GM19467 (cell line): ENCODE measurements around the gene TLK2.
"Not testable (repeated sequence)": the region's sequence is repeated elsewhere in the genome, so short reads cannot be mapped to it uniquely, and the experiment has no call there.

Experiments
- ATAC-seq: cut with Tn5 transposase; IDR thresholded peaks from one replicate; pipeline ENCODE4 v1.9.1; 2021; ENCODE audit warnings: mild to moderate bottlenecking, moderate library complexity; ENCODE audit not compliant: unreplicated experiment

TLK2 gene

DNA sequence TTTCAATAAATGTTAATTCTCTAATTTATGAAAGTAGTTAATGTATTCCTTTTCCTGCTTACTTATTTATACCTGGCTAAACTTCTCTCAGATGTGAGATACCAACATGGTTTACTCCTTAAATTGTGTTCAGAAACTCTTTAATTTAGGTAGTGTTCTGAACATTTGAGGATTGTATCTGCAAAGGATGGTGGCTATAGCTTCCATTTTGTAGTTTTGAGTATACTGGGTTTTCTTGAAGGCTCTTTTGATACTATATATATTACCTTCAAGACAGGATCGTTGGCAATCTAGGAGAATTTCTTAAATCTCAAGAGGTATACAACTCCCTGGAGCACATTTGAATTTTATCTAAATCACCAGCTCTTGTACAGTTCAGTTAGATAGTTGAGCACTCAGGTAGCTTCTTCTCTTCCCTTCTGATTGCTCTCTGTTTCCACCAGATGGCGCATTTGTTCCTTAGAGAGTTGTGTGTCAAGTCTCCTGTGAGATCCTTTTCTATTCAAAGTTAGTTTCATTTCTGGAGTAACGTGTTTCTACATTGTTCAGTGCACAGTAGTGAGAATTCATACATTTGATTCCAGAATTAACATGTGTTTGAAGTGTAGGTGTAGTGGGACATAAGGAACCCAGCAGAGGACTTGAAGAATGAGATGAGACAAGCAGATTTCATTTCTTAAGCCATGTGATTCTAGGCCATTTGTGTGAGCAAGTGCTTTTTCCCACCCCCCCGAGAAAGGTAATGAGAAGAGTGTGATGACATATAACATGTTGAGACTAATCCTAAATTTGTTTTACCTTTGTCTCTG lies 74.4 kb downstream of the TLK2 start:
- ATAC-seq: not testable (repeated sequence)

DNA sequence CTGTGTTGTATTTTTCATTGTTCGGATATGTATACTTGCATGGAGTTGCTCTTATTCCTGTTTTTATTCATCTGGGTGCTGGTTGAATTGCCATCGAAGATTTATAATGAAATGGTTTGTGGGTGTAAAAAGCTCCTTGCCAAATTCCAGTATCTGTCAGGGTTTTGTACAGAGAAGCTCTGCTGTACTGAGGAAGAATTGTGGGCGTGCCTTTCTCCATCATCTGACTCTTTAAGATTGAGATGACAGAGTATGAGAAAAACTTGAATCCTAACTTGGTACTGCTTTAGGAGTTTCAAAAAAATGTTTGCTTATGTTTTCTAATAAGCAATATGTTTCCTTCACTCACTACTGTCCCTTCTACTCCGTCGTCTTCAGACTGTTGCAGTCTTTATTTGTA lies 78.9 kb downstream of the TLK2 start:
- not testable (repeated sequence) for ATAC-seq

DNA sequence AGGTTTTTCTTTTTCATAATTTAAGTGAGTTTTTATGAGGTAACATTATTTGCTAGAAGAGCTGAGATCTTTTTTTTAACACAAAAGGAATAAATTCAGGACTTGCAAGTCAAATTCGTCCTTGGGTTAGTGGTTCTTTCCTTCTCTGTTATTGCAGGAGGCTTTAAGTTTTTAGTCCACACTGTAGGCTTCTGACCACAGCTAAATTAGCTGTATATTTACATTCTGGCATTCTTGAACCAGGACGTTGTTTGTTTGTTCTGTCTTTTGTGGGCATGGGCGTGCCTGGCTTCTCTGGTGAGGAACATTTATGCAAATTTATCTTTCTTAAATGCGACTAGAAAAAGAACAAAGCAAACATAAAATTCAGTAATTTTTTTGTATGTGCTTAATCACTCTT lies 80.3 kb downstream of the TLK2 start:
- ATAC-seq: not testable (repeated sequence)

DNA sequence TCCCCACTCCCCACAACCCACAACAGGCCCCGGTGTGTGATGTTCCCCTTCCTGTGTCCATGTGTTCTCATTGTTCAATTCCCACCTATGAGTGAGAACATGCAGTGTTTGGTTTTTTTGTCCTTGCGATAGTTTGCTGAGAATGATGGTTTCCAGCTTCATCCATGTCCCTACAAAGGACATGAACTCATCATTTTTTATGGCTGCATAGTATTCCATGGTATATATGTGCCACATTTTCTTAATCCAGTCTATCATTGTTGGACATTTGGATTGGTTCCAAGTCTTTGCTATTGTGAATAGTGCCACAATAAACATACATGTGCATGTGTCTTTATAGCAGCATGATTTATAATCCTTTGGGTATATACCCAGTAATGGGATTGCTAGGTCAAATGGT lies 82.3 kb downstream of the TLK2 start:
- ATAC-seq: not testable (repeated sequence)

DNA sequence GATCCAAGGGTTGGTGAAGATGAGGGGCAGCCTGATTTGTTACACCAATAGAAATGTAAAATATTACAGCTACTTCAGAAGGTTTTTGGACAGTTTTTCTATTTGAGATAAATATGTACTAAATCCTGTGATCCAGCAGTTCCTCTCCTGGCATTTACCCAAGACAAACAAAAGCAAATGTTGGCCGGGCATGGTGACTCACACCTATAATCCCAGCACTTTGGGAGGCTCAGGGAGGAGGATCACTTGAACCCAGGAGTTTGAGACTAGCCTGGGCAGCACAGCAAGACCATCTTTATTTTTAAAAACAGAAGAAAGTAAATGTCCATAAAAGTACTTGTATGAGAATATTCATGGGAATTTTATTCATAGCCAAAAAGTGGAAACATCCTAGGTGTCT lies 84.0 kb downstream of the TLK2 start:
- no peak for ATAC-seq

DNA sequence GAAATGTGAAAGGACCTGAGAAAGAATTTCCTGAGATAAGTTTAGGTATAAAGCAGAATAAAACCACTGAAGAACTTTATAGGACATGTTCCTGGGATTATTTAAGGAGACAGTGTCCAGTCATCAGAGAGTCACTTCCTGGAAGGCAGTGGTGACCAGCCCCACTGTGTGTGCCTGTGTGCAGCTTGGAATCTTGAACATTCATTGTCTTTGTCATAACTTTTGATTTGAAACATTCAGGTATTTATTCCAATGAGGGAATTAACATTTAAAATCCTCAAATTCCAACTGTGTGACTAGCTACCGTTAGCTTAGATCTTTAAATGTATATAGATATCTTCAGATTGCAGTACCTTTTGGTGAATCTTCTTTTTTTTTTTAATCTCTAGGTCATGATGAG lies 87.2 kb downstream of the TLK2 start:
- no peak for ATAC-seq

DNA sequence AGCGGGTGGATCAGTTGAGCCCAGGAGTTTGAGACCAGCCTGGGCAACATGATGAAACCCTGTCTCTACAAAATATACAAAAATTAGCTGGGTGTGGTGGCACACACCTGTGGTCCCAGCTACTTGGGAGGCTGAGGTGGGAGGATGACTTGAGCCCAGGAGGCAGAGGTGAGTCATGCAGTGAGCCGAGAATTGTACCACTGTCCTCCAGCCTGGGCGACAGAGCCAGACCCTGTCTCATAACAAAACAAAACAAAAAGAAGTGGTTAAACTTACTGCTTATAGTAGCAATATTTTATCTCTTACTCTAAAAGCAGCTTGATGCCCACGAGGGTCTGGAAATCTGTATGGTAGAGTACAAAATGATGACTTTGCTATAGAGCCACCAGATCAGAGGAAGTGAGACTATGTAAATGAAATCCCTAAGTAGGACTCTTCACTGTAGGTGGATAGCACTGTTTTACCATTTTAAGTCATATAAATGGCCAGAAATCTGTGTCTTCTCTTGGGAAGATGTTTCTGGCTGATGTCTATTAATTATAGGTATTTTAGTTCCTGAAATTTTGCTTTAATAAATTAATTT lies 88.5 kb downstream of the TLK2 start:
- no peak for ATAC-seq

DNA sequence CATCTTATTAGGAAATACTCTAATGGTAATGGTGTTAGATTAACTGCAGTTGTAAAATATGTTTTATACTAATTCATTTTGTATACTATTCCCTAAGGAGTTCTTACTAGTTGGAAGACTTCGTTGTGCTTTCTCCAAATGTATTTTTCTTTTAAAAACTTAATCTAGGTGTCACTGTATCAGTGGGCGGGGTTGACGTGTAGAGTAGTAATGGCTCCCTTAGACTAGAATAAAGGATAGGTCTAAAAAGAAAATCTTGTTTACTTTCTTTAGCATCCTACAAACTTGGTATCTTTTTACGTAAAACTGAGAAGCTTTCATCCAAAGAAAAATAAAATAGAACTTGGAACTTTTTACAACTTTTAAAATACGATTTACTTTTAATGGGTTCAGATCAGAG lies 93.9 kb downstream of the TLK2 start:
- ATAC-seq: no peak

DNA sequence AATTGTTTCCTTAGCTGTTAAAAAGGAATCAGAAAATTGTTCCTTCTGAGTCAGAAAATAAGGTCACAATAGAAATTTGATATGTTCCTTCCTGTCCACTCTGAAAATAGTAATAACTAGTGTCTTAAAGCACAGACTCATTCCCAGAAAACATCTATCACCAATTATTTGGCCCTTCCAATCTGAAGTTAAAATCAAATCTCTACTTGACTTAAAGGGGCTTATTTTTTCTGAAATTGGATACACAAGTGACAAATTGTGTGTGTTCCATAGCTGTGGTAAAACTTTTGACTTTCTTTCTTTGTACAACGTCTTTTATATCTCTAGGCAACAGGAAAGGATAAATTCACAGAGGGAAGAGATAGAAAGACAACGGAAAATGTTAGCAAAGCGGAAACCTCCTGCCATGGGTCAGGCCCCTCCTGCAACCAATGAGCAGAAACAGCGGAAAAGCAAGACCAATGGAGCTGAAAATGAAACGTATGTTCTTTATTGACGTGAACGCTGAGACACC lies 94.3 kb downstream of the TLK2 start:
- ATAC-seq: no peak

DNA sequence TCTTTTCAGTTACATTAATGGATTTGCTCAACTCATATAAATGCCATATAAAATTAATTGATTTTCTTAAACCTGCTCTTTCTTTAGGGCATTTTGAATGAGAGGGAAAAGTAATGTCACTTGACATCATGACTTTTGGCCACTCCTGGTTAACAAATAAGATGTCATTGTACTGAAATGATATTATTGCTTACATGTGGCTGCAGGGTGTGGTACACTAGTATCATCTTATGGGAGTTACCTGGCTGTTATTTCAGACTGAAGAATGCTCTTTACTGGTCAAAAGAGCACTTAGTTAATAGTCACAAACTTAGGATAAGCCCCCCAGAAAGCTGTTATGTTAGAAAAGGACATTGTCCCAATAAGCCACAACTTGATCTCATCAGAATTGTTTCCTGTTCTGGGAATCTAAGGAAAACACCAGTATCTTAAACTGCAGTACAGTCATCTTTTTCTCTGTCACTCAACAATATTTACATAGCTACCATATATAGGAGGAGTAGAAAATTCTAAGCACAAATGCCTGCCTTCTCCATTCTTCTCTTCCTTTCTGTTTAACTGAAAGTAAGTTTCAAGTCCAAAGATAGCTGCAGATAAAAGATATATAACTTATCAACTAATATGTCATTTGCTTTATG lies 95.0 kb downstream of the TLK2 start:
- no peak for ATAC-seq

DNA sequence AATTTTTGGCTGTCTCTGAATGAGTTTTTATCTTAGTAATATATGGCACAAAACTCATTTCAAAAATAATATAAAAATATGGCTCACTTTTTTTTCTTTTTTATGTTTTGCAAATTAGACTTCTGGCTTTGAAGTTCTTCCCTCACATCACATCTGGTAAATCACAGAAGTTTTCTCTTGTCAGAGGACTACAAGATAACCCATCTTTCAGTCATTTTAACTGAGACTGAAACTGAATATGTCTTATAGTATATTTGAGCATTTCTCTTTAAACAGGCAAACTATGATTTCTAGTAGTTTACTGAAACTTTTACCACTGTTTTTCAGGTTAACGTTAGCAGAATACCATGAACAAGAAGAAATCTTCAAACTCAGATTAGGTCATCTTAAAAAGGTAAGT lies 97.8 kb downstream of the TLK2 start:
- ATAC-seq: no peak

DNA sequence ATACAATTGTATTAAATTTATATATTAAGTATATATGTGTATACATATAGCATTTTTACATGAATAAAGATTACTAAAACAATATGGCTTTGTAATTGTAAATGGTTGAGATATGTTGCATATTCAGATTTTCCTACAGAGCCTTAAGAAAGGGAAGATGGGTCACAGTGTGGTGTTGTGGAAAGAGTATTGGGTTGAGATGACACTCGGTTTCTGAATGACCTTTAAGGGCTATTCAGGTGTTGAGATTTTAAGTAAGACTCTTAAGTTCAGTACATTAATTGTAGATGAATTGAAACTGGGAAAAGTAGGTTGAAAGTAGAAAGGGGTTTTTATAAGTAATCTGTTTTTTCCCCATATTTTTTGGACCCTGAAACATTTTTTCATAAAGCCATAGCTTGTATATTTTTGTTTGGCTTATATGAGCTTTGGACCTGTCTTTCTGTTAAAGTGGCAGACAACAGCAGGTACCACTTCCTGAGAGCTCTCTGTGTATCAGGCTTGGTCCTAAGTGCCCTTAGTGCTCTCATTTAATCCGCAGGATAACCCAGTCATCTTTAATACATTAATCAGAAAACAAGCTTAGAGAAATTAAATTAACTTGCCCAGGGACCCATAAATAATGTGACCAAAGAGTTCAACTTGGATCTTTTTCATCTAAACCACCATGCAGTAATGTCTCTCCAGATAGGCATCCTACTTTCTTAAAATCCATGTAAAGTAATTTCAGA lies 100.3 kb downstream of the TLK2 start:
- no peak for ATAC-seq

DNA sequence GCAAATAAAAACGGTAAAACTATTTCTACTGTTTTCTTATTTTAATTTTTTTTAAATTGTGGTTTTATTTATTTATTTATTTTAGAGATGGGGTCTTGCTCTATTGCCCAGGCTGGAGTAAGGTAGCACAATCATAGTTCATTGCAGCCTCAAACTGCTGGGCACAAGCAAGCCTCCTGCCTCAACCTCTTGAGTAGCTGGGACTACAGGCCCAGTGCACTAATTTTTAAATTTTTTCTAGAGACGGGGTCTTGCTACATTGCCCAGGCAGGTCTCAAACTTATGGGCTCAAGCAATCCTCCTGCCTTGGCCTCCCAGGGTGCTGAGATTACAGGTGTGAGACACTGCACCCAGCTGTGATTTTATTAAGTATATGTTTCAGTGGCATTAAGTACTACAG lies 102.3 kb downstream of the TLK2 start:
- ATAC-seq: no peak

DNA sequence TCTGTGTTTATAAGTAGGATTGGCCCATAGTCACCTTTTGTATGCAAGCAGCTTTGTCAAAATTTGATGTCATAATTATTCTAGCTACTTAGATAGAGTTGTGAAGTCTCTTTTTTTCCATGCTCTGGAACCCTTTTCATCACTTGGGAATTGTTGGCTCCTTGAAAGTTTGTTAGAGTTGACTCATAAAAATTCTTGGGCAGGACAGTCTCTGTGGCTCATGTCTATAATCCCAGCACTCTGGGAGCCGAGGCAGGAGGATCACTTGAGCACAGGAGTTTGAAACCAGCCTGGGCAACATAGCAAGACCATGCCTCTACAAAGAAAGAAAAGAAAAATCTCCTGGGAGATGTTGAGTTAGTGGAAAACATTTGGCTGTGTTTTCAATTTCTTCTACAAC lies 103.1 kb downstream of the TLK2 start:
- ATAC-seq: no peak

DNA sequence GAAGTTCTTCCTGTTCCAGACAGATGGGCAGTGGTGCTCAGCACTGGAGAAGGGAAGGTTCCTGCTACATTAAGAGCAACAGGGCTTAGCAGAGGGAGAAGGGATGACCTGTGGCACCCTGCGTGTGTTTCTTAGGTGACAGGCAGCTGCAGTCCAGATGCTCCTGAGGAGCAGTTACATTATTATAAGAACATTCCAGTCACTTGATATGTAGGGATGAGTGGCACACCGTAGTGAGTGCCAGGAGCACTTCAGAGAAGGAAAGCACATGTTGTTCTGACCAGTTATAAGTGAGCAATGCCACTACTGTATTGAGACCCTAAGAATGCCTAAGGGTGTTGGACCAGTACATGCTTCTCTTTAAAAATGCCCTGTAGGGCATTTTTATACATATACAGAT lies 108.9 kb downstream of the TLK2 start:
- ATAC-seq: no peak

DNA sequence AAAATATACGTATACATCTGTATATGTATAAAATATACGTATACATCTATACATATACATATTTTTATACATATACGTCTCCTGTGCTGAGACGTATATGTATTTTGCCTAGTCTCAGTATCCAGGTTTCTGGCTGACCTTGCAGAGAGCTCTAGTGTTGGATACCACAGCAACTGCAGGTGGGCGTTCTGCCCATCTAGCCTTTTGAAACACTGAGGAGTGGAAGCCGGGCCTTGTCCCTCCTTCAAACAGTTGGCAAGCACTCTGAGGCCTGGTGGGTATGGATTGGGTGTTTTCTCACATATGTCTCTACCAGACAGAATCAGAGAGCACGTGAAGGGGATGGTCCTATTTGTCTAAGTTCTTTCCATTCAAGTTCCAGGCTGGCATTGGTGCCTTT lies 109.5 kb downstream of the TLK2 start:
- no peak for ATAC-seq

DNA sequence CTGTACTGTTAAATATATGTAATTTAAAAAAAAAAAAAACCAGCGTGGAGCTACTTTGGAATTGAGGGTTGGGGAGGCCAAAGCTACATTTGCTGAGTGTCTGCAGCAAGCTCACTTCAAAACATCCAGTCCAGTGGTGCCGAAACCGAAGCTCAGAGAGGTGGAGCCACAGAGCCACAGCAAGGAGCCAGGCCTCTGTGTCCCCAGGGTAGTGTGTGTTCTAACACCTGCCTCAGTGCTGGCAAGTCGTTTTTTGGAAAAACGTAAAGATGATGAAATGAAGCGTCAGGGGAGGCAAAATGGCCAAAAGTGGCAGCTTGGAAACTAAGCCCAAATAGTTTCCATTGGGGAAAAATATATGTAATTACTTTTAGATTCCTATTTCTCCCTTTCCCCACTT lies 112.7 kb downstream of the TLK2 start:
- ATAC-seq: no peak

DNA sequence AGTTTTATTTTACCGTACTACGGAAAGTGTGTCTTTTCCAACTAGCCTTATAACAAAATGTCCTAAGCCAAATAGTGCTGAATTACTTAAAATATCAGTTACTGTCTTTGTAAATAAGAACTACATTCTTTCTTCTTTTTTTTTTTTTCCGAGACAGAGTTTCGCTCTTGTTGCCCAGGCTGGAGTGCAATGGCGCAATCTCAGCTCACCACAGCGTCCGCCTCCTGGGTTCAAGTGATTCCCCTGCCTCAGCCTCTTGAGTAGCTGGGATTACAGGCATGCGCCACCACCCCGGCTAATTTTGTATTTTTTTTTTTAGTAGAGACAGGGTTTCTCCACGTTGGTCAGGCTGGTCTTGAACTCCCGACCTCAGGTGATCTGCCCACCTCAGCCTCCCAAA lies 113.2 kb downstream of the TLK2 start:
- ATAC-seq: not testable (repeated sequence)

DNA sequence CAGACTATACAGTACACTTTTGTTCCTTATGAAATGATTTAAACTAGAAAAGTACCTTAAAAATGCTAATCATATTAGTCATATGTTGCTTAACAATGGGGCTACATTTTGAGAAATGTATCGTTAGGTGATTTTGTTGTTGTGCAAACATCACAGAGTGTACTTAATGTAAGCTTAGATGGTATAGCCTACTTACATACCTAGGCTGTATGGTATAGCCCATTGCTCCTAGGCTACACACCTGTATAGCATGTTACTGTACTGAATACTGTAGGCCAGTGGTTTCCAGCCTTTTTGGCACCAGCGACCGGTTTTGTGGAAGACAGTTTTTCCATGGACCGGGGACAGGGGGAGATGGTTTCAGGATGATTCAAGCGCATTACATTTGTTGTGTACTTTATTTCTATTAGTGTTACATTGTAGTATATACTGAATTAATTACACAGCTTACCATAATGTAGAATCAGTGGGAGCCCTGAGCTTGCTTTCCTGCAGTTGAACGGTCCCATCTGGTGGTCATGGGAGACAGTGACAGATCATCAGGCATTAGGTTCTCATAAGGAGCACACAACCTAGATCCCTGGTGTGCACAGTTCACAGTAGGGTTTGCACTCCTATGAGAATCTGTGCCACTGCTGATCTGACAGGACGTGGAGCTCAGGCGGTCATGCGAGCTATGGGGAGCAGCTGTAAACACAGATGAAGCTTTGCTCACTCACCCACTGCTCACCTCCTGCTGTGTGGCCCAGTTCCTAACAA lies 113.9 kb downstream of the TLK2 start:
- no peak for ATAC-seq

DNA sequence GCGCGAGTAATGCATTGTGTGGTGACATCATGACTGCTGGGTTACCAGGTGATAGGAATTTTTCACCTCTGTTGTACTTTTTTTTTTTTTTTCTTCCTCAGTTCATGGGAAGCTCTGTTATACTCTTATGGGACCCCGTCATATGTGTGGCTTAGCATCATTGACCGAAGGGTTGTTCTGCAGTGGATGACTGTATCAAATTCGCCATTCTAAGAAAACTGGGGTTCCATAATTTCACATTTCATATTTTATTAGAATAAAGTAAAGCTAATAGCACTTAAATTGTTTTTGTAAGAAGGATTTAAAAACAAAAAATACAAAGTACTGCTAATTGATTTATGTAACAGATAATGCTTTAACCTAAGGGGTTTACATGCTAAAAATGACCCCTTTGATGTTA lies 116.9 kb downstream of the TLK2 start:
- no peak for ATAC-seq

DNA sequence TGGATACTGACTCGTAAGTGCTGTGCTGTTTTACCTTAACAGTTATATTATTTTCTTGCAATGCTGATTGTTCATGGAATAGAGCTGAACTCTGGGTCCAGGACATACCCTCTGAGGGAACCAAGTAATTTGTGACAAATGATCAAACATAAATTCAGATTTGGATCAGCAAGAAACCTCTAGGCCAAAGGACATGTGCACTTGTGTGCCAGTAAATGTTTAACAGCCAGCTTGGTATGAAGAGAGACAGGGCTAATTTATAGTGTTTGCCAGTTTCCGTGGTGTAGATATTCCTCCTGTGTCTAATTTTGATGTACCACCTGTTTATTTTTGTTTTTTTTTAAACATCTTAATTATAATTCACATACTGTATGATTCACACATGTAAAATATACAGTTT lies 118.0 kb downstream of the TLK2 start:
- ATAC-seq: no peak
